ENCODE results near the gene HEG1. TPM values are rescaled to one million over a fixed set of nuclear protein-coding genes. Genes with fewer than 3 reads are reported as not detected.

HEG1 gene
- total RNA-seq, 1 donor from 2014 or later: 69.6 TPM

- Mint-ChIP-seq H3K27ac (ENCODE audit: unreplicated experiment) (no peak overlapping the region), H3K36me3 (ENCODE audit: low read depth) (peaks cover 3% of the 10 kb centered on the region), H3K4me3 (ENCODE audit: unreplicated experiment) (no peak overlapping the region), H3K4me1 (ENCODE audit: low read depth) (peaks cover 36% of the 10 kb centered on the region), H3K27me3 (ENCODE audit: low read depth) (no peaks in the 10 kb centered on the region), H3K9me3 (ENCODE audit: low read depth) (no peaks in the 10 kb centered on the region)
- no peak for DNase-seq (ENCODE audit: low spot score)
- no peak for TF ChIP-seq CTCF (IDR thresholded peaks at IDR 0.05)
Observed at GRCh38 chr3:125045194-125045593, 10.6 kb downstream of the HEG1 start.

GRCh38 chr3:125043599-125044151 is 12.1 kb downstream of the HEG1 start:
- no peak for TF ChIP-seq CTCF (IDR thresholded peaks at IDR 0.05)
- no peaks in the 10 kb centered on the region for H3K27me3 Mint-ChIP-seq (ENCODE audit: low read depth)
- H3K4me3 Mint-ChIP-seq (ENCODE audit: unreplicated experiment): no peak overlapping the region
- H3K36me3 Mint-ChIP-seq (ENCODE audit: low read depth): peaks cover 2% of the 10 kb centered on the region
- DNase-seq (ENCODE audit: low spot score): no peak
- H3K4me1 Mint-ChIP-seq (ENCODE audit: low read depth): peaks cover 44% of the 10 kb centered on the region
- peak overlapping the region; percentile 97 for H3K27ac Mint-ChIP-seq (ENCODE audit: unreplicated experiment)
- H3K9me3 Mint-ChIP-seq (ENCODE audit: low read depth): no peaks in the 10 kb centered on the region

- no peaks in the 10 kb centered on the region for H3K27me3 Mint-ChIP-seq (ENCODE audit: low read depth)
- H3K27ac Mint-ChIP-seq (ENCODE audit: unreplicated experiment): peak overlapping the region; percentile 97
- no peak for DNase-seq (ENCODE audit: low spot score)
- H3K4me3 Mint-ChIP-seq (ENCODE audit: unreplicated experiment): peak overlapping the region; percentile 64
- H3K9me3 Mint-ChIP-seq (ENCODE audit: low read depth): no peaks in the 10 kb centered on the region
- TF ChIP-seq CTCF (IDR thresholded peaks at IDR 0.05): no peak
- peaks cover 45% of the 10 kb centered on the region for H3K4me1 Mint-ChIP-seq (ENCODE audit: low read depth)
- peaks cover 2% of the 10 kb centered on the region for H3K36me3 Mint-ChIP-seq (ENCODE audit: low read depth)
Observed at GRCh38 chr3:125042725-125043406, 12.9 kb downstream of the HEG1 start.

- Mint-ChIP-seq H3K4me3 (ENCODE audit: unreplicated experiment) (no peak overlapping the region), H3K27ac (ENCODE audit: unreplicated experiment) (peak overlapping the region; percentile 45), H3K27me3 (ENCODE audit: low read depth) (no peaks in the 10 kb centered on the region), H3K4me1 (ENCODE audit: low read depth) (peaks cover 42% of the 10 kb centered on the region), H3K36me3 (ENCODE audit: low read depth) (peaks cover 6% of the 10 kb centered on the region), H3K9me3 (ENCODE audit: low read depth) (peaks cover 8% of the 10 kb centered on the region)
- TF ChIP-seq CTCF (IDR thresholded peaks at IDR 0.05): no peak
- DNase-seq (ENCODE audit: low spot score): no peak
Observed at GRCh38 chr3:125039131-125040100, 16.4 kb downstream of the HEG1 start.

GRCh38 chr3:125037498-125038150 is 18.2 kb downstream of the HEG1 start:
- Mint-ChIP-seq H3K9me3 (ENCODE audit: low read depth) (peaks cover 8% of the 10 kb centered on the region), H3K4me3 (ENCODE audit: unreplicated experiment) (no peak overlapping the region), H3K36me3 (ENCODE audit: low read depth) (peaks cover 6% of the 10 kb centered on the region), H3K27me3 (ENCODE audit: low read depth) (no peaks in the 10 kb centered on the region), H3K27ac (ENCODE audit: unreplicated experiment) (no peak overlapping the region), H3K4me1 (ENCODE audit: low read depth) (peaks cover 51% of the 10 kb centered on the region)
- DNase-seq (ENCODE audit: low spot score): no peak
- TF ChIP-seq CTCF (IDR thresholded peaks at IDR 0.05): no peak
